HT1080 (cell line): ENCODE measurements around the gene AOC1. TPM values are rescaled to one million over a fixed set of nuclear protein-coding genes. Genes with fewer than 3 reads are reported as not detected.

Experiments
- DNase-seq: peaks from one replicate; pipeline ENCODE4 v3.0.0-alpha.2; 2015; ENCODE audit warnings: low read depth
- total RNA-seq: library from RNA; depleted of rRNA; stranded (reverse); fragments of >200 nt; shearing (Covaris generic); gene quantifications from 2 replicates; pipeline ENCODE4 v1.2.3, GENCODE V29; 2014

The AOC1 gene
- total RNA-seq, 1 experiment from 2014 or later: not detected

- no peak for DNase-seq
Measured at GRCh38 chr7:150830937-150831336, 21.4 kb upstream of the AOC1 start.

- no peak for DNase-seq
Measured at GRCh38 chr7:150831851-150832250, 20.5 kb upstream of the AOC1 start.

GRCh38 chr7:150835019-150835418, 17.3 kb upstream of the AOC1 start:
- no peak for DNase-seq

GRCh38 chr7:150835702-150836280, 16.5 kb upstream of the AOC1 start:
- DNase-seq: no peak

GRCh38 chr7:150838965-150839650, 13.2 kb upstream of the AOC1 start:
- no peak for DNase-seq

GRCh38 chr7:150842018-150842417, 10.3 kb upstream of the AOC1 start:
- no peak for DNase-seq

GRCh38 chr7:150842716-150843115, 9.6 kb upstream of the AOC1 start:
- DNase-seq: no peak

GRCh38 chr7:150845421-150845861, 6.9 kb upstream of the AOC1 start:
- no peak for DNase-seq

GRCh38 chr7:150846291-150847115, 5.8 kb upstream of the AOC1 start:
- DNase-seq: no peak

- DNase-seq: no peak
Measured at GRCh38 chr7:150847536-150847935, 4.8 kb upstream of the AOC1 start.

GRCh38 chr7:150848111-150848510, 4.2 kb upstream of the AOC1 start:
- DNase-seq: no peak

- no peak for DNase-seq
Measured at GRCh38 chr7:150848561-150849115, 3.7 kb upstream of the AOC1 start.

GRCh38 chr7:150849204-150849775, 3.0 kb upstream of the AOC1 start:
- DNase-seq: no peak

- no peak for DNase-seq
Measured at GRCh38 chr7:150850273-150850672, 2.0 kb upstream of the AOC1 start.

GRCh38 chr7:150851492-150852370, 586 bp upstream of the AOC1 start:
- no peak for DNase-seq

GRCh38 chr7:150854066-150855000, 2.0 kb downstream of the AOC1 start:
- no peak for DNase-seq

- DNase-seq: no peak
Measured at GRCh38 chr7:150855046-150855445, 2.7 kb downstream of the AOC1 start.

GRCh38 chr7:150855476-150856302, 3.4 kb downstream of the AOC1 start:
- no peak for DNase-seq
